ENCODE data around the gene ZNF385B.

The ZNF385B gene

DNA sequence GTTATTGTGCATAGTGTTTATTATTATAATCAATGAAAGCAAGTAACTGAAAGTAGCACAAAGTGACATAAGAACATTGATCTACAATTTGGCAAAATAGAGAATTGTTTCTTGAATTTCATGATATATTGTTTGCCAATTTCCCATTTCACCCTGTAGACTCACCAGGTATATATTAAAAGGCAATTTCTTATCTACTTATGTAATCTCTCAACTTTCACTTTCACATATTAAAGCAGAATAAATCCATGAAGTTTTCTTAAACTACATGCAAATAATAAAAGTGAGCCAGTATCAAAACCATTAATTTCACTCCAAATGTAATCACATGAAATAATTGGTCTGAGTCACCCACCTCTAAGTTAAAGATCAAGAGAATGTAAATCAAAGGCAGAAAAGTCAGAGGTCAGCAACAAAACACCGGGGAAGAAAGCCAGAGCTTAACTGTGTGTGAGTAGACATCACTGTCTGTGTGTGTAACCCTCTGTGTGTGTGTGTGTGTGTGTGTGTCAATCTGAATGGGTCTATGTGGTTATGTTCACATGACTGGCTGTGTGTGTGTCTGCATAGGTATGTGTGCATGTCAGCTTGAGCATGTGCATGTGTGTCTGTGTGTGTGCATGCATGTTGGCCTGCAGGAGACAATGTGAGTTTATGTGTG is 44.1 kb downstream of the ZNF385B start:
- Histone ChIP-seq H3K4me3 (ENCODE audit: low read length) (no peak overlapping the region), H3K36me3 (ENCODE audit: control insufficient read depth, insufficient read depth, low read length) (no peaks in the 10 kb centered on the region), H3K27me3 (ENCODE audit: control insufficient read depth, insufficient read depth, low read length) (no peaks in the 10 kb centered on the region), H3K4me1 (ENCODE audit: control insufficient read depth, insufficient read depth, low read length) (no peaks in the 10 kb centered on the region), H3K9ac (ENCODE audit: low read length) (no peak overlapping the region), H3K9me3 (ENCODE audit: control insufficient read depth, low read length) (no peaks in the 10 kb centered on the region)

DNA sequence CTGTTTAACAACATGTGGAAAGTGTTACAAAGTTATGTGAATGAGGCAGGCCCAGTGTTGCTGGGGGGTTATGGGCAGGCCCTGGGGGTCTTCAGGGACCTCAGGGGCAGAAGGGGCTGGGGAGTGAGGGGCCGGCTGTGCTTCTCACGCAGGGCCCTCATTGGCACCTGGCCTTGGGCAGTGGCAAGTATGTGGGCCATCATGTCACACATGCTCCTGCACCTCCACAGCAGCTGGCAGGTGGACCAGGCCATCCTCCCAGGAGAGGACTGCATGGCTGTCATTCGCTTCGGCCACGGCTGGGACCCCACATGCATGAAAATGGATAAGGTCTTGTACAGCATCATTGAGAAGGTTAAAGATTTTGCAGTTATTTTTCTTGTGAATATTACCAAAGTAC is 47.4 kb downstream of the ZNF385B start:
- Histone ChIP-seq H3K9ac (ENCODE audit: low read length) (no peak overlapping the region), H3K9me3 (ENCODE audit: control insufficient read depth, low read length) (no peaks in the 10 kb centered on the region), H3K36me3 (ENCODE audit: control insufficient read depth, insufficient read depth, low read length) (no peaks in the 10 kb centered on the region), H3K4me1 (ENCODE audit: control insufficient read depth, insufficient read depth, low read length) (no peaks in the 10 kb centered on the region), H3K27me3 (ENCODE audit: control insufficient read depth, insufficient read depth, low read length) (no peaks in the 10 kb centered on the region), H3K4me3 (ENCODE audit: low read length) (no peak overlapping the region)

DNA sequence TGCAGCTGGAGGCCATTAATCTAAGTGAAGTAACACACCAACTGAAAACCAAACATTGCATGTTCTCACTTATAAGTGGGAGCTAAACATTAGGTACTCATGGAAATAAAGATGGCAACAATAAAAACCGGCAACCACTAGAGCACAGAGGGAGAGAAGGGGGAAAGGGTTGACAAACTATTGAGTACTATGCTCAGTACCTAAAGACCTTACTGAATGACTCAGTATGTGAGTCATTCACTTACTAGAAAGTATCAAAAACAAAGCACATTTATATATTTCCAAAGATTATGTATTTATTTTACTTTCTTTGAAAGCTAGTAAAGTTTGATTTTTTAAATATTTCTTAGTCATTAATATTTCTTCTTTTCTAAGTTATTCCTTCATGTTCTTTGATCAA is 48.9 kb downstream of the ZNF385B start:
- H3K9ac ChIP-seq (ENCODE audit: low read length): no peak overlapping the region
- H3K36me3 ChIP-seq (ENCODE audit: control insufficient read depth, insufficient read depth, low read length): no peaks in the 10 kb centered on the region
- H3K4me1 ChIP-seq (ENCODE audit: control insufficient read depth, insufficient read depth, low read length): no peaks in the 10 kb centered on the region
- H3K4me3 ChIP-seq (ENCODE audit: low read length): no peak overlapping the region
- H3K27me3 ChIP-seq (ENCODE audit: control insufficient read depth, insufficient read depth, low read length): no peaks in the 10 kb centered on the region
- H3K9me3 ChIP-seq (ENCODE audit: control insufficient read depth, low read length): no peaks in the 10 kb centered on the region

DNA sequence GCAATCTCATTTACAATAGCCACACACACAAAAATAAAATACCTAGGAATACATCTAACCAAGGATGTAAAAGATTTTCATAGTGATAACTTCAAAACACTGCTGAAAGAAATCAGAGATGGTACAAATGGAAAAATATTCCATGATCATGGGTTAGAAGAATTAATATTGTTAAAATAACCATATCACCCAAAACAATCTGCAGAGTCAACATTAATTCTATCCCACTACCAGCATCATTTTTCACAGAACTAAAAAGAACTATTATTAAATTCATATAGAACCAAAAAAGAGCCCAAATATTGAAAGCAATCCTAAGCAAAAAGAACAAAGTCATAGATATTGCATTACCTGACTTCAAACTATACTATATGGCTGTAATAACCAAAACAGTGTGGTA is 50.4 kb downstream of the ZNF385B start:
- H3K4me1 ChIP-seq (ENCODE audit: control insufficient read depth, insufficient read depth, low read length): no peaks in the 10 kb centered on the region
- H3K27me3 ChIP-seq (ENCODE audit: control insufficient read depth, insufficient read depth, low read length): no peaks in the 10 kb centered on the region
- no peaks in the 10 kb centered on the region for H3K9me3 ChIP-seq (ENCODE audit: control insufficient read depth, low read length)
- no peaks in the 10 kb centered on the region for H3K36me3 ChIP-seq (ENCODE audit: control insufficient read depth, insufficient read depth, low read length)
- H3K9ac ChIP-seq (ENCODE audit: low read length): no peak overlapping the region
- no peak overlapping the region for H3K4me3 ChIP-seq (ENCODE audit: low read length)

DNA sequence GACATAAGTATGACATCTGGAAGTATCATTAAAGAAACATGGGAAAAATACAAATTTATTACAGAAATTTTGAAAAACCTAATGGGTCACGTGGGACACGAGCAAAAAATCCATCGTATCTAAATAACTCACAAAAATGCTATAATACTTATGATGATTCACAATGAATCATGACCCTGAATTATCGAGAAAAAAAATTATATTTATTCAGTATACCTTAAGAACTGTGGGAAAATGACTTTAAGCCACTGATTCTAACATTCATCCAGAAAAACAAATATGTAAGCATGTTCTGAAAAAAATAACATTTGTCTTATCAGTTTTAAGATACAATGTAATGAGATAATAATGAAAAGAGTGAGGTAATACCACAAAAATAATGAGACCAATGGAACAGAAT is 51.8 kb downstream of the ZNF385B start:
- no peak overlapping the region for H3K9ac ChIP-seq (ENCODE audit: low read length)
- H3K4me1 ChIP-seq (ENCODE audit: control insufficient read depth, insufficient read depth, low read length): no peaks in the 10 kb centered on the region
- no peaks in the 10 kb centered on the region for H3K36me3 ChIP-seq (ENCODE audit: control insufficient read depth, insufficient read depth, low read length)
- no peak overlapping the region for H3K4me3 ChIP-seq (ENCODE audit: low read length)
- H3K27me3 ChIP-seq (ENCODE audit: control insufficient read depth, insufficient read depth, low read length): no peaks in the 10 kb centered on the region
- H3K9me3 ChIP-seq (ENCODE audit: control insufficient read depth, low read length): no peaks in the 10 kb centered on the region

DNA sequence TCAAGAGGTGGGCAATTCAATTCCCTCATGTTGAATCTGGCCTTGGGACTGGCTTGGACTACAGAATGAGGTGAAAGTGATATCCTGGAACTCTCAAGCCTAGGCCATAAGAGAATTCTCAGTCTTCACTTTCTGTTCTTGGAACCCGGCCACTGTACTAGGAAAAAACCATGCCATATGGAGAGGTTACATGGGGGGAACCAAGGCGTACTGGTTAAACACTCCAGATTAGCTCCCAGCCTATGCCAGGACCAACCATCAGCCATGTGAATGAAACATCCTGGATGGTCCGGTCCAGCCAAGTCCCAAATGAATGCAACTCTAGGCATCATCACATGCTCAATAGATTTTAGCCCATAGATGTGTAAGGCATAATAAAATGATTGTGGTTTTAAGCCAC is 56.4 kb downstream of the ZNF385B start:
- Histone ChIP-seq H3K9ac (ENCODE audit: low read length) (no peak overlapping the region), H3K4me3 (ENCODE audit: low read length) (no peak overlapping the region), H3K4me1 (ENCODE audit: control insufficient read depth, insufficient read depth, low read length) (no peaks in the 10 kb centered on the region), H3K27me3 (ENCODE audit: control insufficient read depth, insufficient read depth, low read length) (no peaks in the 10 kb centered on the region), H3K36me3 (ENCODE audit: control insufficient read depth, insufficient read depth, low read length) (no peaks in the 10 kb centered on the region), H3K9me3 (ENCODE audit: control insufficient read depth, low read length) (no peaks in the 10 kb centered on the region)

DNA sequence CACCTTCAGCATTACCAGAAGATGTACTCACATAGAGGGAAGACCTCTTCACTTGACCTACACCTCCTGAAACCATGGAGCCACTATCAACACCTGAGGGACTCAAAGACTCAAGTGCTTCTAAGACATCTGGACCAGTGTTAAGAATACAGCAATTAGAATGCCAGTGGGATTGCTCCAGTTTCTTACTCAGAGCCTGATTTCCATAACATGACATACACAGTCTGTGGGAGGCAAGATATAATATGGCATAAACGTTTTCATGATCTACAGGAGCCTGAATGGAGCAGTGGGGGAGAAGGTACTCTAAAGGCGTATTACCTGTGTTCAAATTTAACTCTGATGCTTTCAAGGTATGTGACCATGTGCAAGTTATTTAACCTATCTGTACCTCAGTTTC is 57.2 kb downstream of the ZNF385B start:
- H3K9ac ChIP-seq (ENCODE audit: low read length): no peak overlapping the region
- no peak overlapping the region for H3K4me3 ChIP-seq (ENCODE audit: low read length)
- no peaks in the 10 kb centered on the region for H3K4me1 ChIP-seq (ENCODE audit: control insufficient read depth, insufficient read depth, low read length)
- no peaks in the 10 kb centered on the region for H3K36me3 ChIP-seq (ENCODE audit: control insufficient read depth, insufficient read depth, low read length)
- H3K27me3 ChIP-seq (ENCODE audit: control insufficient read depth, insufficient read depth, low read length): no peaks in the 10 kb centered on the region
- H3K9me3 ChIP-seq (ENCODE audit: control insufficient read depth, low read length): no peaks in the 10 kb centered on the region

DNA sequence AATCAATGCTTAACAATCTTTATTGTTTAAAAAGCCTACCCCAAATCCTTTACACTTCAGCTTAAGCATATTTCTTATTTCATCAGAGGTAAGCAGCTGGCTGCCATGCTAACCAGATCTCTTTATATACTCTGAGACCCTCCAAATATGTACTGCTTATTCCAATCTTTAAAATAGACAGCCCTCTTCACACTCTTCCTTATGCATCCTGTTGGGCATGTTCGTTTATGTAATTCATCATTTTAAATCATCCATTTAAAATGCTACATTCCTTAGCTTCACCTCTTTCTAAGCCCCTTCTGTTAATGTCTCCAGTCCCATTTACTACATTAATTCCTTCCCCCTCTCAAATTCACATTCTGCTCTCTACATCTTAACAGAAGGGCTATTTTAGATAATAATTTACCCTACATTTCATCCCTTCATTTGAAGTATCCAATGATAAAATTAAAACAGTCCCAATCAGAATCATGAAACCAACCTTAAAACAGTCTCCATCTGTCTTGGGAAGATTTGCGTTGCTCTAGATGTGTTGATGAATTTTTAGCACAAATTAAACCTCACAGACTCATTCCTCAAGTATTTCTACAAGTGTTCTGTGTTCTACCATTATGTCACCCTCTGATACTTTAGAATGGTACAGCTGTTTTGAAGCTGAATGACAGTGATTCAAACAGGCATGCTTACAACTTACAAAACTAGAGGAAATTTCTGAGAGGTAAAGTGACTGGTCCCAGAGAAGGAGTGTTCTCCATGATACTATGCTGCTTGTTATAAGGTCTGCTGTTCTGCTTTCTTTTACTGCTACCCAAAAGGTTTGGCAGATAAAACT is 59.1 kb downstream of the ZNF385B start:
- no peaks in the 10 kb centered on the region for H3K27me3 ChIP-seq (ENCODE audit: control insufficient read depth, insufficient read depth, low read length)
- H3K36me3 ChIP-seq (ENCODE audit: control insufficient read depth, insufficient read depth, low read length): no peaks in the 10 kb centered on the region
- H3K9me3 ChIP-seq (ENCODE audit: control insufficient read depth, low read length): no peaks in the 10 kb centered on the region
- H3K9ac ChIP-seq (ENCODE audit: low read length): no peak overlapping the region
- no peaks in the 10 kb centered on the region for H3K4me1 ChIP-seq (ENCODE audit: control insufficient read depth, insufficient read depth, low read length)
- no peak overlapping the region for H3K4me3 ChIP-seq (ENCODE audit: low read length)

DNA sequence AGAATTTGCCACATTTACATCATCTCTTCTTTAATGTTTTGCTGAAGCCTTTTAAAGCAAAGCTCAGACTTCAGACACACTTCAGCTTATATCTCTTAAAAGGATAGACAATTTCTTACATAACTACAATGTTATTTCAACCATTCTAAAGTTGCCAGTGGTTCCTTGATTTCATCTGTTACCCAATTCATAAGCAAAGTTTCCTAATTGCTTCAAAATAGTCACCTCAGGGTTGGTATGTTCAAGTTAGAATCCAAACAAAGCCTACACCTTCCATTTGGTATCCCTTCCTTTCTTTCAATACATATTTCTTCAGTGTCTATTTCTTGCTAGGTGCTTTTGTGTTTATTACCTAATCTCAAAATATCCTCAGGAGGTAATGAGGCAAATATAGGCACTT is 60.6 kb downstream of the ZNF385B start:
- Histone ChIP-seq H3K27me3 (ENCODE audit: control insufficient read depth, insufficient read depth, low read length) (no peaks in the 10 kb centered on the region), H3K9me3 (ENCODE audit: control insufficient read depth, low read length) (no peaks in the 10 kb centered on the region), H3K4me1 (ENCODE audit: control insufficient read depth, insufficient read depth, low read length) (no peaks in the 10 kb centered on the region)

DNA sequence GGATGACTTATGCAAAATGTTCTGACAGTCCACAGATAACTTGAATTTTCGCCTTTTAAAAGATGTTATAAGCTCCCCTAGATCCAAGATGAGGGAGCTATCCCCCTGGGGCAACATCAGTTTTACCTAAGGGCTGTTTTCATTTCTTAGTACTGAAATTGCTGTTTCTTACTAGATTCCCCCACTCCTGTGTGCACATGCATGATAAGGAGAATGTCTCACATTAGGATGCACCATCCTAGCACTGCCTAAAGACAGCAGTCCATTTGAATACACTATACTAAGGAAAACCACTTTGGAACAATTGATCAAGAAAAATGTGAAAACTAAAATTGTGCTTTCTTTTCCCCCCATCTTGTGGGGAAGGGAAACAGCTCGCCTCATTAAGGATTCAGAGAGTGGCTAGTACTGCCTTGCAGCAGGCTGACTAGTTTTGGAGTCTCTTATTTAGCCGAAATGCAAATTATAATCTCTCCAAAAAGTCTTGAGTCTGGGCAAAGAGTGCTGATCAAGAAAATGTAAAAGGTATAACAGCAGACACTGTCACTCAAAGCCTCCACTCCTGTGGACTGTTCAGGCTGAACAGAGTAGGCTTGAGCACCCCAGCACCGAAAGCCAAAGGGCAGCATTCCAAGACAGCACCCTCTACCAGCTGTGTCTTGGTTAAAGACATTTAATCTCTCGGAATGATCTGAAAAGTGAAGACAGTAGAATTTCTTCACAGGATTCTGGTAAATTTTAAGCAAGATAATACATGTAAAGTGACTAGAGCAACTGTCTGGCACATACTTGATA is 65.0 kb downstream of the ZNF385B start:
- Histone ChIP-seq H3K9me3 (ENCODE audit: control insufficient read depth, low read length) (no peaks in the 10 kb centered on the region), H3K9ac (ENCODE audit: low read length) (no peak overlapping the region), H3K4me3 (ENCODE audit: low read length) (no peak overlapping the region), H3K36me3 (ENCODE audit: control insufficient read depth, insufficient read depth, low read length) (no peaks in the 10 kb centered on the region), H3K27me3 (ENCODE audit: control insufficient read depth, insufficient read depth, low read length) (no peaks in the 10 kb centered on the region), H3K4me1 (ENCODE audit: control insufficient read depth, insufficient read depth, low read length) (no peaks in the 10 kb centered on the region)

More for the DNA sequence above, 60.6 kb downstream of the ZNF385B start:
- H3K36me3 ChIP-seq (ENCODE audit: control insufficient read depth, insufficient read depth, low read length): no peaks in the 10 kb centered on the region
- no peak overlapping the region for H3K9ac ChIP-seq (ENCODE audit: low read length)
- H3K4me3 ChIP-seq (ENCODE audit: low read length): no peak overlapping the region

DNA sequence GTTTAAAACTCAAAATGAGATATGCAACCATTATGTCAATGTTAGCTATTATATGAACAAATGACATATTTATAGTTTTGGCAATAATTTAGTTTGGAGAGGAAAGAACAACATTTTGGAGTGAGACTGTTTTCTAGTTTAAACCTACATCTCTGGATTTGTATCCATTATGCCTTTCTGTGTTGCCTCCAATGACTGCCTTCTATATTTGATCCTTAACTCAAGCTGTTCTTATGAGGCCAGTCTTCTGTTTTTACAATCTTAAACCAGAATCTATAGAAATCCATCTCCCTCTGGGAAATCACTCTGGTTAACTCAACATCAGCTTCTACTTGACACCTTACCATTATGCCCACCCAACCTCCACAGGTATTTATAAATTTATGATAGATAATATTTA is 67.5 kb downstream of the ZNF385B start:
- H3K4me3 ChIP-seq (ENCODE audit: low read length): no peak overlapping the region
- H3K27me3 ChIP-seq (ENCODE audit: control insufficient read depth, insufficient read depth, low read length): no peaks in the 10 kb centered on the region
- H3K36me3 ChIP-seq (ENCODE audit: control insufficient read depth, insufficient read depth, low read length): no peaks in the 10 kb centered on the region
- no peaks in the 10 kb centered on the region for H3K4me1 ChIP-seq (ENCODE audit: control insufficient read depth, insufficient read depth, low read length)
- no peak overlapping the region for H3K9ac ChIP-seq (ENCODE audit: low read length)
- no peaks in the 10 kb centered on the region for H3K9me3 ChIP-seq (ENCODE audit: control insufficient read depth, low read length)

DNA sequence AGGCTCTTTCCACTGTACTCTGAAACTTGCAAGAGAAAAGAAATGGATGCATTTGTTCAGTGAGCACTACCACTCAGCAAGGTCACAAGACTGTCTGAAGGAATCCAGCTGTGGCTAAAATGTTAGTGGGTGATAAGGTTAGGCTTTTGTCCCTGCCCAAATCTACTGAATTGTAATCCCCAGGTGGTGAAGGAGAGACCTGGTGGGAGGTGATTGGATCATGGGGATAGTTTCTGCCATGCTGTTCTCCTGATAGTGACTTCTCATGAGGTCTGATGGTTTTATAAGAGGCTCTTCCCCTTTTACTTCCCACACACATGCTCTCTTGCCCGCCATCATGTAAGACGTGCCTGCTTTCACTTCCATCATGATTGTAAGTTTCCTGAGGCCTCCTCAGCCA is 68.2 kb downstream of the ZNF385B start:
- H3K4me1 ChIP-seq (ENCODE audit: control insufficient read depth, insufficient read depth, low read length): no peaks in the 10 kb centered on the region
- no peak overlapping the region for H3K4me3 ChIP-seq (ENCODE audit: low read length)
- no peaks in the 10 kb centered on the region for H3K9me3 ChIP-seq (ENCODE audit: control insufficient read depth, low read length)
- H3K9ac ChIP-seq (ENCODE audit: low read length): no peak overlapping the region
- H3K36me3 ChIP-seq (ENCODE audit: control insufficient read depth, insufficient read depth, low read length): no peaks in the 10 kb centered on the region
- H3K27me3 ChIP-seq (ENCODE audit: control insufficient read depth, insufficient read depth, low read length): no peaks in the 10 kb centered on the region

Data from mucosa of stomach (tissue), 1 donor.